GM23338 (cell line): ENCODE measurements around the gene TSHZ3. TPM values are rescaled to one million over a fixed set of nuclear protein-coding genes. Genes with fewer than 3 reads are reported as not detected.

Source experiments
- EZH2 ChIP-seq: fragments of 200-600 bp; sonication (generic); IDR thresholded peaks from one replicate; pipeline ENCODE4 v1.8.0; 2017; ENCODE audit warnings: antibody characterized with exemption, mild to moderate bottlenecking, low read depth; ENCODE audit not compliant: unreplicated experiment
- EZH2phosphoT487 ChIP-seq: fragments of 200-600 bp; sonication (generic); IDR thresholded peaks from one replicate; pipeline ENCODE4 v1.8.1; 2018; ENCODE audit warnings: antibody characterized with exemption; ENCODE audit not compliant: unreplicated experiment
- NANOG ChIP-seq: IDR thresholded peaks from 2 replicates; pipeline ENCODE4 v1.6.1; 2016; ENCODE audit warnings: antibody characterized with exemption, borderline replicate concordance
- REST ChIP-seq: IDR thresholded peaks from one replicate; pipeline ENCODE4 v1.6.1; 2018; ENCODE audit warnings: antibody characterized with exemption; ENCODE audit not compliant: unreplicated experiment
- STAT1 ChIP-seq: IDR thresholded peaks from one replicate; pipeline ENCODE4 v1.6.1; 2016; ENCODE audit warnings: antibody characterized with exemption; ENCODE audit not compliant: unreplicated experiment
- polyA plus RNA-seq: library from polyadenylated mRNA; unstranded; fragments of >200 nt; fragmentation: Nextera tagmentation; extraction: Ambion mirVana; gene quantifications from 2 replicates; pipeline ENCODE4 v1.2.1, GENCODE V29; 2016
- total RNA-seq: library from RNA; depleted of rRNA; stranded (reverse); fragments of >200 nt; shearing (Covaris generic); gene quantifications from 2 replicates; pipeline ENCODE4 v1.2.3, GENCODE V29; 2014
- TF ChIP-seq, protein P1 (sequence below): fragments of 250-450 bp; sonication (Bioruptor Pico); IDR thresholded peaks from 2 replicates; pipeline ENCODE4 v1.5.0; 2020; ENCODE audit warnings: mild to moderate bottlenecking, moderate library complexity
- TF ChIP-seq, protein P2 (sequence below): IDR thresholded peaks from 2 replicates; pipeline ENCODE4 v1.6.1; 2016; ENCODE audit warnings: antibody characterized with exemption

The TSHZ3 gene
- total and polyA plus RNA-seq, 2 experiments from 2014 or later, result 3.8 to 8.9 TPM

DNA sequence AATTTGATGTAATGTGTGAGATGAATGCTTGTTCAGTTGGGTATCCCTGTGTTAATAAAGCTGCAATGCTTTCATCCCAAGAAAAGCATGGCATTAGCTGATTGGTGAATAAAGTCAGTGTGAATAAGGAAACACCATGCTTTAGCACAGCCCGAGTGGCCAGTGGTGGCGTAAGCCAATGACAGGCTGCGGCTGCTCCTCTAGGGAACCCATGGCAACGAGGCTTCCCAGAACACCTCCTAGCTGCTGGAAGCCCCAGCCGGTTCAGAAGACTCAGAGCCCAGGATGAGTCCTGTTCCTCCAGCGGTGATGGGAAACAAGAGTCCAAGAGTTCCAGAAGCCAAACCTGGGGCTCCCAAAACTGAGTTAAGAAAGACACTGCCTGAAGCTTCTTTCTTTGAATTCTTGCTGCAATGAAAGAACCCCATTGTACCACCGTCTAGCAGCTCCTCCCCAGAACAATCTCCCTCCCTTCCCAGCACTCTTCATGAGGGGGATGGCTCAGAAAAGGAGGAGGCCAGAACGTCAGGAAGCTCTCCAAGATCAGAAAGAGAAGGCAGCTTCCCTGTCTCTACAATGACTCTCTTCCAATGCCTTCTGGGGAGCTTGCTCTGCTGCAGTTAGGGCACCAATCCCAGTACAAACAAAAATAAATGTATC, 58.2 kb downstream of the TSHZ3 start (continued):
- TF ChIP-seq, protein P1, sequence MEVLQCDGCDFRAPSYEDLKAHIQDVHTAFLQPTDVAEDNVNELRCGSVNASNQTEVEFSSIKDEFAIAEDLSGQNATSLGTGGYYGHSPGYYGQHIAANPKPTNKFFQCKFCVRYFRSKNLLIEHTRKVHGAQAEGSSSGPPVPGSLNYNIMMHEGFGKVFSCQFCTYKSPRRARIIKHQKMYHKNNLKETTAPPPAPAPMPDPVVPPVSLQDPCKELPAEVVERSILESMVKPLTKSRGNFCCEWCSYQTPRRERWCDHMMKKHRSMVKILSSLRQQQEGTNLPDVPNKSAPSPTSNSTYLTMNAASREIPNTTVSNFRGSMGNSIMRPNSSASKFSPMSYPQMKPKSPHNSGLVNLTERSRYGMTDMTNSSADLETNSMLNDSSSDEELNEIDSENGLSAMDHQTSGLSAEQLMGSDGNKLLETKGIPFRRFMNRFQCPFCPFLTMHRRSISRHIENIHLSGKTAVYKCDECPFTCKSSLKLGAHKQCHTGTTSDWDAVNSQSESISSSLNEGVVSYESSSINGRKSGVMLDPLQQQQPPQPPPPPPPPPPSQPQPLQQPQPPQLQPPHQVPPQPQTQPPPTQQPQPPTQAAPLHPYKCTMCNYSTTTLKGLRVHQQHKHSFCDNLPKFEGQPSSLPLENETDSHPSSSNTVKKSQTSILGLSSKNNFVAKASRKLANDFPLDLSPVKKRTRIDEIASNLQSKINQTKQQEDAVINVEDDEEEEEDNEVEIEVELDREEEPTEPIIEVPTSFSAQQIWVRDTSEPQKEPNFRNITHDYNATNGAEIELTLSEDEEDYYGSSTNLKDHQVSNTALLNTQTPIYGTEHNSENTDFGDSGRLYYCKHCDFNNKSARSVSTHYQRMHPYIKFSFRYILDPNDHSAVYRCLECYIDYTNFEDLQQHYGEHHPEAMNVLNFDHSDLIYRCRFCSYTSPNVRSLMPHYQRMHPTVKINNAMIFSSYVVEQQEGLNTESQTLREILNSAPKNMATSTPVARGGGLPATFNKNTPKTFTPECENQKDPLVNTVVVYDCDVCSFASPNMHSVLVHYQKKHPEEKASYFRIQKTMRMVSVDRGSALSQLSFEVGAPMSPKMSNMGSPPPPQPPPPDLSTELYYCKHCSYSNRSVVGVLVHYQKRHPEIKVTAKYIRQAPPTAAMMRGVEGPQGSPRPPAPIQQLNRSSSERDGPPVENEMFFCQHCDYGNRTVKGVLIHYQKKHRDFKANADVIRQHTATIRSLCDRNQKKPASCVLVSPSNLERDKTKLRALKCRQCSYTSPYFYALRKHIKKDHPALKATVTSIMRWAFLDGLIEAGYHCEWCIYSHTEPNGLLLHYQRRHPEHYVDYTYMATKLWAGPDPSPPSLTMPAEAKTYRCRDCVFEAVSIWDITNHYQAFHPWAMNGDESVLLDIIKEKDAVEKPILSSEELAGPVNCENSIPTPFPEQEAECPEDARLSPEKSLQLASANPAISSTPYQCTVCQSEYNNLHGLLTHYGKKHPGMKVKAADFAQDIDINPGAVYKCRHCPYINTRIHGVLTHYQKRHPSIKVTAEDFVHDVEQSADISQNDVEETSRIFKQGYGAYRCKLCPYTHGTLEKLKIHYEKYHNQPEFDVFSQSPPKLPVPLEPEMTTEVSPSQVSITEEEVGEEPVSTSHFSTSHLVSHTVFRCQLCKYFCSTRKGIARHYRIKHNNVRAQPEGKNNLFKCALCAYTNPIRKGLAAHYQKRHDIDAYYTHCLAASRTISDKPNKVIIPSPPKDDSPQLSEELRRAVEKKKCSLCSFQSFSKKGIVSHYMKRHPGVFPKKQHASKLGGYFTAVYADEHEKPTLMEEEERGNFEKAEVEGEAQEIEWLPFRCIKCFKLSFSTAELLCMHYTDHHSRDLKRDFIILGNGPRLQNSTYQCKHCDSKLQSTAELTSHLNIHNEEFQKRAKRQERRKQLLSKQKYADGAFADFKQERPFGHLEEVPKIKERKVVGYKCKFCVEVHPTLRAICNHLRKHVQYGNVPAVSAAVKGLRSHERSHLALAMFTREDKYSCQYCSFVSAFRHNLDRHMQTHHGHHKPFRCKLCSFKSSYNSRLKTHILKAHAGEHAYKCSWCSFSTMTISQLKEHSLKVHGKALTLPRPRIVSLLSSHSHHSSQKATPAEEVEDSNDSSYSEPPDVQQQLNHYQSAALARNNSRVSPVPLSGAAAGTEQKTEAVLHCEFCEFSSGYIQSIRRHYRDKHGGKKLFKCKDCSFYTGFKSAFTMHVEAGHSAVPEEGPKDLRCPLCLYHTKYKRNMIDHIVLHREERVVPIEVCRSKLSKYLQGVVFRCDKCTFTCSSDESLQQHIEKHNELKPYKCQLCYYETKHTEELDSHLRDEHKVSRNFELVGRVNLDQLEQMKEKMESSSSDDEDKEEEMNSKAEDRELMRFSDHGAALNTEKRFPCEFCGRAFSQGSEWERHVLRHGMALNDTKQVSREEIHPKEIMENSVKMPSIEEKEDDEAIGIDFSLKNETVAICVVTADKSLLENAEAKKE, result no peak
- TF ChIP-seq, protein P2, sequence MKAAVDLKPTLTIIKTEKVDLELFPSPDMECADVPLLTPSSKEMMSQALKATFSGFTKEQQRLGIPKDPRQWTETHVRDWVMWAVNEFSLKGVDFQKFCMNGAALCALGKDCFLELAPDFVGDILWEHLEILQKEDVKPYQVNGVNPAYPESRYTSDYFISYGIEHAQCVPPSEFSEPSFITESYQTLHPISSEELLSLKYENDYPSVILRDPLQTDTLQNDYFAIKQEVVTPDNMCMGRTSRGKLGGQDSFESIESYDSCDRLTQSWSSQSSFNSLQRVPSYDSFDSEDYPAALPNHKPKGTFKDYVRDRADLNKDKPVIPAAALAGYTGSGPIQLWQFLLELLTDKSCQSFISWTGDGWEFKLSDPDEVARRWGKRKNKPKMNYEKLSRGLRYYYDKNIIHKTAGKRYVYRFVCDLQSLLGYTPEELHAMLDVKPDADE, result no peak
- TF ChIP-seq STAT1 (no peak), EZH2 (no peak), NANOG (no peak), EZH2phosphoT487 (no peak), REST (no peak)
